ENCODE results near the gene ACY1. TPM values are rescaled to one million over a fixed set of nuclear protein-coding genes. Genes with fewer than 3 reads are reported as not detected.
A peak's percentile ranks its signal among the peaks of the same experiment; 100 is the strongest.

The ACY1 gene
- total RNA-seq, 4 donors from 2014 or later = 165 to 426 (median 250) TPM

DNA sequence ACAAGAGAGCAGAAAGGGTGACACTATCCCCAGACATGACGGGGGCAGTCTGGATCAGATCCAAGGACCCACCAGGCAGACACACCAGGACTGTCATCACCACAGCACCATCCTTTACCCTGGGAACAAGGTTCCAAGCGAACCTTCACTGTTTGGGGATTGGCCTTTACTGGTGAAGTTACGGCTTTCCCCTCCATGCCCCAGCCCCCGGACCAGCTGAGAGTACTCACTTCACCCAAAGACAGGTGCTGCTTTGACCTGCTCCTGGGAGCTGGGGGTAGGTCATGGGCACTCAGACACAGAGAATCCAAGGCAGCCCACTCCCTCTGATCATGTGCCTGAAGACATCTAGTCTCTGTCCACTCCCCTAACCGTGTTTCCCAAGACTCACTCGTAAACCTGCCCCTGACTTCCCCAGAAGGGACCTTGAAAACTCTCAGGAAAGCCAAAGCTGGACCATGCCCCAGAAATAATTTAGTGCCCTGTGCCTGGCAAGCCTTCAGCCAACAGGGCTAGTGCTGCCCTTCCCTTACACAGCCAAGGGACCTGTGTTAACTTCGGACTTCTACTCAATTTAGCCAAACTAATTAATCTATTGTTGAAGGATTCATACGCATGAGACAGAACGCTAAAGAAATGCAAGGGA lies 44.4 kb upstream of the ACY1 start:
- in situ Hi-C loops (cut with MboI; ENCODE audit: low pct_ligation_motif_present in 1 of 4, low pct_unique_long_range_greater_than_20kb in 1 of 4, low sequenced_read_pairs in 3 of 4) = no loop called here
- no peak for DNase-seq
- Histone ChIP-seq H3K9me3 (no peaks in the 10 kb centered on the region), H3K27ac (no peak overlapping the region), H3K27me3 (no peaks in the 10 kb centered on the region), H3K4me3 (no peak overlapping the region), H3K36me3 (peaks cover 0 to 23% (median 7%) of the 10 kb centered on the region in 4 donors), H3K4me1 (peaks cover 18 to 30% (median 27%) of the 10 kb centered on the region in 4 donors)
- WGBS, 2 donors (ENCODE audit: low coverage in 1 of 2) = 88 to 100% methylated on average over 3 to 9 of the region's 9 CpGs
- intact Hi-C loops (cut with DNase I; ENCODE audit: low total_unique reads) = no loop called here
- no peak for TF ChIP-seq EP300 (IDR thresholded peaks at IDR 0.05; ENCODE audit: low read depth)
- TF ChIP-seq, protein P1, sequence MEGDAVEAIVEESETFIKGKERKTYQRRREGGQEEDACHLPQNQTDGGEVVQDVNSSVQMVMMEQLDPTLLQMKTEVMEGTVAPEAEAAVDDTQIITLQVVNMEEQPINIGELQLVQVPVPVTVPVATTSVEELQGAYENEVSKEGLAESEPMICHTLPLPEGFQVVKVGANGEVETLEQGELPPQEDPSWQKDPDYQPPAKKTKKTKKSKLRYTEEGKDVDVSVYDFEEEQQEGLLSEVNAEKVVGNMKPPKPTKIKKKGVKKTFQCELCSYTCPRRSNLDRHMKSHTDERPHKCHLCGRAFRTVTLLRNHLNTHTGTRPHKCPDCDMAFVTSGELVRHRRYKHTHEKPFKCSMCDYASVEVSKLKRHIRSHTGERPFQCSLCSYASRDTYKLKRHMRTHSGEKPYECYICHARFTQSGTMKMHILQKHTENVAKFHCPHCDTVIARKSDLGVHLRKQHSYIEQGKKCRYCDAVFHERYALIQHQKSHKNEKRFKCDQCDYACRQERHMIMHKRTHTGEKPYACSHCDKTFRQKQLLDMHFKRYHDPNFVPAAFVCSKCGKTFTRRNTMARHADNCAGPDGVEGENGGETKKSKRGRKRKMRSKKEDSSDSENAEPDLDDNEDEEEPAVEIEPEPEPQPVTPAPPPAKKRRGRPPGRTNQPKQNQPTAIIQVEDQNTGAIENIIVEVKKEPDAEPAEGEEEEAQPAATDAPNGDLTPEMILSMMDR (IDR thresholded peaks at IDR 0.05) = no peak
- no peak for TF ChIP-seq POLR2A (IDR thresholded peaks at IDR 0.05)
- TF ChIP-seq POLR2AphosphoS5 (IDR thresholded peaks at IDR 0.05) = no peak

- WGBS, 2 donors (ENCODE audit: low coverage in 1 of 2) = 29 to 67% methylated on average over 5 to 13 of the region's 13 CpGs
- DNase-seq = no peak
- Histone ChIP-seq H3K27me3 (no peaks in the 10 kb centered on the region), H3K27ac (peak overlapping the region; percentile 77 to 89 (median 84)), H3K4me1 (peaks cover 18 to 30% (median 27%) of the 10 kb centered on the region in 4 donors), H3K36me3 (peaks cover 0 to 8% (median 3%) of the 10 kb centered on the region in 4 donors), H3K9me3 (no peaks in the 10 kb centered on the region), H3K4me3 (peak overlapping the region; percentile 67 to 90 (median 80))
- in situ Hi-C loops (cut with MboI; ENCODE audit: low pct_ligation_motif_present in 1 of 4, low pct_unique_long_range_greater_than_20kb in 1 of 4, low sequenced_read_pairs in 3 of 4) = no loop called here
- TF ChIP-seq, protein P1 (IDR thresholded peaks at IDR 0.05) = no peak
- TF ChIP-seq POLR2AphosphoS5 (IDR thresholded peaks at IDR 0.05) (no peak), POLR2A (IDR thresholded peaks at IDR 0.05) (no peak), EP300 (IDR thresholded peaks at IDR 0.05; ENCODE audit: low read depth) (no peak)
- intact Hi-C loops (cut with DNase I; ENCODE audit: low total_unique reads) = no loop called here
Measured at GRCh38 chr3:51940648-51941462, 42.5 kb upstream of the ACY1 start.

- H3K4me3 ChIP-seq = peak overlapping the region; percentile 67 to 90 (median 80)
- H3K9me3 ChIP-seq = no peaks in the 10 kb centered on the region
- H3K36me3 ChIP-seq = peaks cover 0 to 6% (median 2%) of the 10 kb centered on the region in 4 donors
- TF ChIP-seq, protein P1 (IDR thresholded peaks at IDR 0.05) = no peak
- WGBS, 2 donors (ENCODE audit: low coverage in 1 of 2) = 0% methylated on average over 11 of the region's 20 CpGs; no CpG with 5 or more reads in 1 of the 2 donors
- peak overlapping the region; percentile 77 to 89 (median 84) for H3K27ac ChIP-seq
- no peaks in the 10 kb centered on the region for H3K27me3 ChIP-seq
- DNase-seq = no peak
- H3K4me1 ChIP-seq = peaks cover 18 to 30% (median 27%) of the 10 kb centered on the region in 4 donors
- in situ Hi-C loops (cut with MboI; ENCODE audit: low pct_ligation_motif_present in 1 of 4, low pct_unique_long_range_greater_than_20kb in 1 of 4, low sequenced_read_pairs in 3 of 4) = no loop called here
- intact Hi-C loops (cut with DNase I; ENCODE audit: low total_unique reads) = no loop called here
Measured at GRCh38 chr3:51941463-51941797, 41.9 kb upstream of the ACY1 start.

DNA sequence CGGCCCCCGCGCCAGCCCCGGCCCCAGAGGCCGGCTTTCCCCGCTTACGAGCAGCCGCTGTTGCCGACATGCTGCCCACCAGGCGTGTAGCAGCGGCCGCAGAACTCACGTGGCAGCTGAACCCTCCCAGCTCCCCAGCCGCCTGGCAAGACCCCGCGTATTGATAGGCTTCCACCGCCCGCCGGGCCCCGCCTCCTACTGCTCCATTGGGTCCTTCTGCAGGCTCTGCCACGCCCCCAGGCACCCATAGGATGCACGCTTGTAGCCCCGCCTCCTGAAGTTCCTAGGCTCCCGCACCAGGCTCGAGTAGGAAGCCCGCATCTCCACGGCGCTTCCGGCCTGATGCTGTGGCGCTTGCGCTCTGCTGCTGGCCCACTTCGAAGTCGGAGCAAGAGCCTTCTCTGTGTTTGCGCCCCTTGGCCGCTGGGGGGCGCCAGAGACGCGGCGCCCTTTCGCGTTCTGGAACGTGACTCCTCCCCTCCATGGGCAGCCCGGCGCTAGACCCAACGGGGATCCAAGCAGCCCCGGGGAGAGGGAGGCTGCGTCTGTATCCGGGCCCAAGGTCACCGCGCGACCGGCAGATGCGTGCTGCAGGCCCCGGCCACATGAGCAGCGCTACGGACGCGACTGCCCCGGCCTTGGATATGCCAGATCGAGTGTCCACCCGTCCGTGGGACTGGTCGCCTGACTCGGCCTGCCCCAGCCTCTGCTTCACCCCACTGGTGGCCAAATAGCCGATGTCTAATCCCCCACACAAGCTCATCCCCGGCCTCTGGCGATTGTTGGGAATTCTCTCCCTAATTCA lies 41.3 kb upstream of the ACY1 start, which contains the start of the genes PARP3 and RRP9:
TSS of gene PARP3 (plus strand) at position 566 of the 805 bp plus-strand sequence. CDS start 993 bp downstream, outside the sequence.
TSS of gene RRP9 (minus strand) at position 107 of the 805 bp plus-strand sequence. CDS start at position 70, 37 bp downstream.
- H3K27me3 ChIP-seq = no peaks in the 10 kb centered on the region
- DNase-seq = peak; percentile 100
- in situ Hi-C loops (cut with MboI; ENCODE audit: low pct_ligation_motif_present in 1 of 4, low pct_unique_long_range_greater_than_20kb in 1 of 4, low sequenced_read_pairs in 3 of 4) (no loop called here), intact Hi-C loops (cut with DNase I; ENCODE audit: low total_unique reads) (no loop called here)
- peaks cover 0 to 6% (median 2%) of the 10 kb centered on the region in 4 donors for H3K36me3 ChIP-seq
- peak within 1 kb of the TSS; percentile 67 to 90 (median 80) for H3K4me3 ChIP-seq
- TF ChIP-seq POLR2AphosphoS5 (IDR thresholded peaks at IDR 0.05) = peak; percentile 9 to 82 (median 81)
- TF ChIP-seq, protein P1 (IDR thresholded peaks at IDR 0.05) = peak; percentile 96 to 100 (median 99)
- no peak for TF ChIP-seq EP300 (IDR thresholded peaks at IDR 0.05; ENCODE audit: low read depth)
- peak; percentile 82 for TF ChIP-seq POLR2A (IDR thresholded peaks at IDR 0.05)
- H3K9me3 ChIP-seq = no peaks in the 10 kb centered on the region
- H3K4me1 ChIP-seq = peaks cover 18 to 30% (median 27%) of the 10 kb centered on the region in 4 donors
- WGBS, 2 donors (ENCODE audit: low coverage in 1 of 2) = 1% methylated on average over 40 of the region's 67 CpGs; no CpG with 5 or more reads in 1 of the 2 donors
- H3K27ac ChIP-seq = peak within 1 kb of the TSS; percentile 89 to 97 (median 93)
